GM23338 (cell line): ENCODE measurements around the gene KAT2A. TPM values are rescaled to one million over a fixed set of nuclear protein-coding genes. Genes with fewer than 3 reads are reported as not detected.
A peak's percentile ranks its signal among the peaks of the same experiment; 100 is the strongest.

Source experiments
- ATAC-seq: fragments of 200-7000 bp; cut with Tn5 transposase; 3 replicates; pipeline ENCODE4 v1.9.1; 2020
- DNase-seq: peaks from one replicate; pipeline ENCODE4 v3.0.0-alpha.2; 2015; ENCODE audit warnings: low spot score
- H2AFZ ChIP-seq: fragments of 200-600 bp; sonication (generic); 2 replicates; pipeline ENCODE4 v1.8.0; 2016; ENCODE audit warnings: antibody characterized with exemption, mild to moderate bottlenecking, moderate library complexity
- H3F3A ChIP-seq: fragments of 200-600 bp; sonication (generic); replicated peaks from 2 replicates; pipeline ENCODE4 v1.8.0; 2017; ENCODE audit warnings: antibody characterized with exemption, mixed run types, low read depth
- H3K27ac ChIP-seq: fragments of 200-600 bp; sonication (generic); 2 replicates; pipeline ENCODE4 v1.6.1; 2016; ENCODE audit warnings: low read depth
- H3K27me3 ChIP-seq: fragments of 200-600 bp; sonication (generic); 2 replicates; pipeline ENCODE4 v1.8.0; 2016; ENCODE audit warnings: mild to moderate bottlenecking, mixed run types, moderate library complexity; ENCODE audit not compliant: insufficient read depth
- H3K36me3 ChIP-seq: fragments of 200-600 bp; sonication (generic); 2 replicates; pipeline ENCODE4 v1.8.0; 2016; ENCODE audit warnings: mild to moderate bottlenecking; ENCODE audit not compliant: insufficient read depth
- H3K4me1 ChIP-seq: fragments of 200-600 bp; sonication (generic); 2 replicates; pipeline ENCODE4 v1.8.0; 2016; ENCODE audit warnings: mild to moderate bottlenecking, moderate library complexity; ENCODE audit not compliant: insufficient read depth
- H3K4me2 ChIP-seq: fragments of 200-600 bp; sonication (generic); 2 replicates; pipeline ENCODE4 v1.7.1; 2017; ENCODE audit warnings: mixed run types
- H3K4me3 ChIP-seq: fragments of 200-600 bp; sonication (generic); 2 replicates; pipeline ENCODE4 v1.6.1; 2016; ENCODE audit warnings: mixed run types
- H3K79me2 ChIP-seq: fragments of 200-600 bp; sonication (generic); replicated peaks from 2 replicates; pipeline ENCODE4 v1.8.0; 2017; ENCODE audit warnings: mild to moderate bottlenecking; ENCODE audit not compliant: insufficient read depth
- H3K9me2 ChIP-seq: fragments of 200-600 bp; sonication (generic); 2 replicates; pipeline ENCODE4 v1.8.0; 2017; ENCODE audit not compliant: insufficient read depth
- H4K20me1 ChIP-seq: fragments of 200-600 bp; sonication (generic); replicated peaks from 2 replicates; pipeline ENCODE4 v1.8.0; 2017; ENCODE audit warnings: mild to moderate bottlenecking; ENCODE audit not compliant: insufficient read depth
- H3K27ac Mint-ChIP-seq: 2 replicates; pipeline ENCODE4 v1.8.0; 2020; ENCODE audit warnings: inconsistent platforms, mild to moderate bottlenecking, moderate library complexity, mixed read lengths
- H3K27me3 Mint-ChIP-seq: 3 replicates; pipeline ENCODE4 v1.8.0; 2022; ENCODE audit warnings: low read depth, mild to moderate bottlenecking, moderate library complexity, mixed read lengths, inconsistent platforms; ENCODE audit not compliant: insufficient read depth, poor library complexity
- H3K36me3 Mint-ChIP-seq: 3 replicates; pipeline ENCODE4 v1.8.0; 2021; ENCODE audit warnings: low read depth, mild to moderate bottlenecking, inconsistent platforms, moderate library complexity, mixed read lengths
- H3K4me1 Mint-ChIP-seq: 3 replicates; pipeline ENCODE4 v1.8.0; 2020; ENCODE audit warnings: mild to moderate bottlenecking, inconsistent platforms, mixed read lengths
- H3K4me3 Mint-ChIP-seq: 3 replicates; pipeline ENCODE4 v1.8.0; 2021; ENCODE audit warnings: moderate library complexity, mild to moderate bottlenecking, inconsistent platforms, mixed read lengths
- H3K9me3 Mint-ChIP-seq: 3 replicates; pipeline ENCODE4 v1.8.0; 2020; ENCODE audit warnings: moderate library complexity, mild to moderate bottlenecking, inconsistent platforms, mixed read lengths
- CREB1 ChIP-seq: fragments of 250-450 bp; sonication (Bioruptor Pico); IDR thresholded peaks from 2 replicates; pipeline ENCODE4 v1.5.0; 2020; ENCODE audit warnings: low read depth, mild to moderate bottlenecking, moderate library complexity
- JUNB ChIP-seq: IDR thresholded peaks from one replicate; pipeline ENCODE4 v1.6.1; 2016; ENCODE audit warnings: antibody characterized with exemption; ENCODE audit not compliant: unreplicated experiment
- NANOG ChIP-seq: IDR thresholded peaks from 2 replicates; pipeline ENCODE4 v1.6.1; 2016; ENCODE audit warnings: antibody characterized with exemption, borderline replicate concordance
- POLR2AphosphoS5 ChIP-seq: IDR thresholded peaks from 2 replicates; pipeline ENCODE4 v1.6.1; 2016; ENCODE audit warnings: antibody characterized with exemption, low read depth
- STAT1 ChIP-seq: IDR thresholded peaks from one replicate; pipeline ENCODE4 v1.6.1; 2016; ENCODE audit warnings: antibody characterized with exemption; ENCODE audit not compliant: unreplicated experiment
- ZNF331 ChIP-seq: fragments of 250-450 bp; sonication (Bioruptor Pico); IDR thresholded peaks from 2 replicates; pipeline ENCODE4 v1.5.0; 2020; ENCODE audit warnings: low read depth, mild to moderate bottlenecking, moderate library complexity
- polyA plus RNA-seq: library from polyadenylated mRNA; unstranded; fragments of >200 nt; fragmentation: Nextera tagmentation; extraction: Ambion mirVana; gene quantifications from 2 replicates; pipeline ENCODE4 v1.2.1, GENCODE V29; 2016
- total RNA-seq: library from RNA; depleted of rRNA; stranded (reverse); fragments of >200 nt; shearing (Covaris generic); gene quantifications from 2 replicates; pipeline ENCODE4 v1.2.3, GENCODE V29; 2014
- TF ChIP-seq, protein P1 (sequence below): fragments of 250-450 bp; sonication (Bioruptor Pico); IDR thresholded peaks from 2 replicates; pipeline ENCODE4 v1.5.0; 2020; ENCODE audit warnings: mild to moderate bottlenecking, moderate library complexity
- TF ChIP-seq, protein P2 (sequence below): IDR thresholded peaks from 2 replicates; pipeline ENCODE4 v1.6.1; 2016; ENCODE audit warnings: antibody characterized with exemption
- TF ChIP-seq, protein P3 (sequence below): IDR thresholded peaks from one replicate; pipeline ENCODE4 v1.6.1; 2018; ENCODE audit warnings: antibody characterized with exemption; ENCODE audit not compliant: unreplicated experiment
- TF ChIP-seq, protein P4 (sequence below), 2 experiments: fragments of 200-600 bp in 1 of 2; sonication (generic) in 1 of 2; conservative IDR thresholded peaks; 2 replicates each; pipeline versions ENCODE4 v1.5.1 to v1.6.1; 2016 to 2017; ENCODE audit warnings: antibody characterized with exemption in 2 of 2, low read depth in 2 of 2, mild to moderate bottlenecking in 2 of 2, moderate library complexity in 1 of 2

KAT2A gene
- total and polyA plus RNA-seq, 2 experiments from 2014 or later = 13.9 to 25.2 TPM

DNA sequence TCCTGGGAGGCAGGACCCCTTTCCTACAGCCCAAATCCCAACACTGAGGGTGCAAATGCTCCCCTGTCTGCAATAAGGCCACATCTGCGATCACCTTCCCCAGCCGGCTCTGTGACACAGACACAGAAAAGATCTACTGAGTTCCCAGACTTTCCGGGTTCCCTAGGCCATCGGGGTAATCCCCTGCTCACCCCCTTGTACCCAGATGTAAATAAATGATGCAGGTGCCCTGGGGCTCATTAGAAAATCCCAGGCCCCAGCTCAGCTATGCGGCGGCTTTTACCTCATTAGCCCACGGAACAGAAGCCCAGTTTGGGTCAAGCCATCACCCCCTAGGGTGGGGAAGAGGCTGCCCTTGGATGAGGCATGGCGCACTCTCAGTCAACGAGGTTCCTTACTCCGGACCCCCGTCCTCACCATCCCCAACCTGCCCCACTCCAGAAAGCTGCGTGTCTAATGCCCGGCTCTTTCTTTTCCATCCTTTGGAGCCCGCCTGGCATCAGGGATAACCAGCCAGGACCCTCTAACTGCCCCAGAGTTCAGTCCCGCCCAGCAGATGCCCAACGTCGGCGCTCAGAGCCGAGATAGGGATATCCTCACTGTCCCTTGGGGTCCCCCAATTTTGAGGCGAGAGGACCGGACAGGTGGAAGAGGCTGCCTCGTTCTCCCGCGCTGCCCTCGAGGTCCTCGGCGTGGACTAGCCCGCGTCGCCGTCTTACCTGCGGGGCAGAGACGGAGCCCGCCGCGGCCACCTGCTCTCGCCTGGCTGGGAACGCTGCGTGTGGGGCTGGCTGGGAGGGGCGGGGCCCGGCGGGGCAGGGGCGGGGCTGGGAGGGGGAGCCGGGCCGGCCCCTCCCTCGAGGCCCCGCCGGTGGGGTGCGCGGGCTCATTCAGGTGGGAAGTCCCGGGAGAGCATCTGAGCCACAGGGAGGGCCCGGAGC is 23.2 kb downstream of the KAT2A start, which contains the start of gene ZNF385C (continued):
- TF ChIP-seq, protein P1, sequence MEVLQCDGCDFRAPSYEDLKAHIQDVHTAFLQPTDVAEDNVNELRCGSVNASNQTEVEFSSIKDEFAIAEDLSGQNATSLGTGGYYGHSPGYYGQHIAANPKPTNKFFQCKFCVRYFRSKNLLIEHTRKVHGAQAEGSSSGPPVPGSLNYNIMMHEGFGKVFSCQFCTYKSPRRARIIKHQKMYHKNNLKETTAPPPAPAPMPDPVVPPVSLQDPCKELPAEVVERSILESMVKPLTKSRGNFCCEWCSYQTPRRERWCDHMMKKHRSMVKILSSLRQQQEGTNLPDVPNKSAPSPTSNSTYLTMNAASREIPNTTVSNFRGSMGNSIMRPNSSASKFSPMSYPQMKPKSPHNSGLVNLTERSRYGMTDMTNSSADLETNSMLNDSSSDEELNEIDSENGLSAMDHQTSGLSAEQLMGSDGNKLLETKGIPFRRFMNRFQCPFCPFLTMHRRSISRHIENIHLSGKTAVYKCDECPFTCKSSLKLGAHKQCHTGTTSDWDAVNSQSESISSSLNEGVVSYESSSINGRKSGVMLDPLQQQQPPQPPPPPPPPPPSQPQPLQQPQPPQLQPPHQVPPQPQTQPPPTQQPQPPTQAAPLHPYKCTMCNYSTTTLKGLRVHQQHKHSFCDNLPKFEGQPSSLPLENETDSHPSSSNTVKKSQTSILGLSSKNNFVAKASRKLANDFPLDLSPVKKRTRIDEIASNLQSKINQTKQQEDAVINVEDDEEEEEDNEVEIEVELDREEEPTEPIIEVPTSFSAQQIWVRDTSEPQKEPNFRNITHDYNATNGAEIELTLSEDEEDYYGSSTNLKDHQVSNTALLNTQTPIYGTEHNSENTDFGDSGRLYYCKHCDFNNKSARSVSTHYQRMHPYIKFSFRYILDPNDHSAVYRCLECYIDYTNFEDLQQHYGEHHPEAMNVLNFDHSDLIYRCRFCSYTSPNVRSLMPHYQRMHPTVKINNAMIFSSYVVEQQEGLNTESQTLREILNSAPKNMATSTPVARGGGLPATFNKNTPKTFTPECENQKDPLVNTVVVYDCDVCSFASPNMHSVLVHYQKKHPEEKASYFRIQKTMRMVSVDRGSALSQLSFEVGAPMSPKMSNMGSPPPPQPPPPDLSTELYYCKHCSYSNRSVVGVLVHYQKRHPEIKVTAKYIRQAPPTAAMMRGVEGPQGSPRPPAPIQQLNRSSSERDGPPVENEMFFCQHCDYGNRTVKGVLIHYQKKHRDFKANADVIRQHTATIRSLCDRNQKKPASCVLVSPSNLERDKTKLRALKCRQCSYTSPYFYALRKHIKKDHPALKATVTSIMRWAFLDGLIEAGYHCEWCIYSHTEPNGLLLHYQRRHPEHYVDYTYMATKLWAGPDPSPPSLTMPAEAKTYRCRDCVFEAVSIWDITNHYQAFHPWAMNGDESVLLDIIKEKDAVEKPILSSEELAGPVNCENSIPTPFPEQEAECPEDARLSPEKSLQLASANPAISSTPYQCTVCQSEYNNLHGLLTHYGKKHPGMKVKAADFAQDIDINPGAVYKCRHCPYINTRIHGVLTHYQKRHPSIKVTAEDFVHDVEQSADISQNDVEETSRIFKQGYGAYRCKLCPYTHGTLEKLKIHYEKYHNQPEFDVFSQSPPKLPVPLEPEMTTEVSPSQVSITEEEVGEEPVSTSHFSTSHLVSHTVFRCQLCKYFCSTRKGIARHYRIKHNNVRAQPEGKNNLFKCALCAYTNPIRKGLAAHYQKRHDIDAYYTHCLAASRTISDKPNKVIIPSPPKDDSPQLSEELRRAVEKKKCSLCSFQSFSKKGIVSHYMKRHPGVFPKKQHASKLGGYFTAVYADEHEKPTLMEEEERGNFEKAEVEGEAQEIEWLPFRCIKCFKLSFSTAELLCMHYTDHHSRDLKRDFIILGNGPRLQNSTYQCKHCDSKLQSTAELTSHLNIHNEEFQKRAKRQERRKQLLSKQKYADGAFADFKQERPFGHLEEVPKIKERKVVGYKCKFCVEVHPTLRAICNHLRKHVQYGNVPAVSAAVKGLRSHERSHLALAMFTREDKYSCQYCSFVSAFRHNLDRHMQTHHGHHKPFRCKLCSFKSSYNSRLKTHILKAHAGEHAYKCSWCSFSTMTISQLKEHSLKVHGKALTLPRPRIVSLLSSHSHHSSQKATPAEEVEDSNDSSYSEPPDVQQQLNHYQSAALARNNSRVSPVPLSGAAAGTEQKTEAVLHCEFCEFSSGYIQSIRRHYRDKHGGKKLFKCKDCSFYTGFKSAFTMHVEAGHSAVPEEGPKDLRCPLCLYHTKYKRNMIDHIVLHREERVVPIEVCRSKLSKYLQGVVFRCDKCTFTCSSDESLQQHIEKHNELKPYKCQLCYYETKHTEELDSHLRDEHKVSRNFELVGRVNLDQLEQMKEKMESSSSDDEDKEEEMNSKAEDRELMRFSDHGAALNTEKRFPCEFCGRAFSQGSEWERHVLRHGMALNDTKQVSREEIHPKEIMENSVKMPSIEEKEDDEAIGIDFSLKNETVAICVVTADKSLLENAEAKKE (CRISPR knock-in tag) = no peak

DNA sequence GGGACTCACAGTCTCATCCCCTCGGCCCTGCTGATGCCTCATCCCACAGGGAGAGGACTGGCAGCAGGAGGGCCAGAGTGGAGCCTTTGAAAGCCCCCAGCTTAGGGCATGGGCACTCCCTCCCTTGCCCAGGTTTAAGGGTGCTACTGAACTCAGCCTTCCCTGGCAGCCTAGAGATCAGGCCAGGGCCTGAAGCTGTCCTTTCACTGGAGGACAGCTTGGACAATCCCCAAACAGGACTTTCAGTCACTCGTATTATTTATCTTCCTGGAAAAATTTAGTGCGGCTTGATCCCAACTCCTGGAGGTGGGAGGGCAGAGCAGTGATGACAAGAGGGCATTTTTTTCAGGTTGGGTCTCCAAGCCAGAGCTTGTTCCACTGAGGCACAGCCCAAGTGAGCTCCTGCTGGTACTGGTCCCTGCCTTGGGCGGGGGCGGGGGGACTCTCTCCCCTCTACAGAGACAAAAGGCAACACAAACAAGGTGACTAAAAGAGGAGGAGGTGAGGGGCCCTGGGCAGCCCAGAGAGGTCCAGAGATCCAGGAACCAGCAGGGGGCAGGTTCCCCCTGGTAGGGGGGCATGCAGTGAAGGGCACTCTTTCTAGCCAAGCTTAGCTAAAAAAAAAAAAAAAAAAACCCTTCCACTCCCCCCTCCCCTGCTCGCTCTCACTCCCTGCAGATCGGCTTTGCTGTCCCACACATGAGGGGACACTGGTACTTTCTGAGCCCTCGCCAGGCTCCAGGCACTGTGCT is 24.6 kb downstream of the KAT2A start:
- no peak overlapping the region for H3K27ac ChIP-seq
- peak overlapping the region; percentile 1; the same call in 1 of the 3 replicates for H3K4me3 Mint-ChIP-seq
- H3K4me3 ChIP-seq = no peak overlapping the region
- H4K20me1 ChIP-seq = no peaks in the 10 kb centered on the region
- H3K9me3 Mint-ChIP-seq = no peaks in the 10 kb centered on the region; the same call in 2 of the 3 replicates
- H3K4me1 Mint-ChIP-seq = peaks cover 26% of the 10 kb centered on the region
- no peaks in the 10 kb centered on the region; the same call in 2 of the 3 replicates for H3K36me3 Mint-ChIP-seq
- no peak for ATAC-seq
- H3K36me3 ChIP-seq = no peaks in the 10 kb centered on the region
- H3K4me2 ChIP-seq = no peak overlapping the region
- H3K4me1 ChIP-seq = peaks cover 9% of the 10 kb centered on the region; the same call in 1 of the 2 replicates
- H3K79me2 ChIP-seq = no peaks in the 10 kb centered on the region
- H3F3A ChIP-seq = no peaks in the 10 kb centered on the region
- peaks cover 26% of the 10 kb centered on the region for H3K27me3 Mint-ChIP-seq
- H3K27me3 ChIP-seq = peaks cover 34% of the 10 kb centered on the region
- H3K27ac Mint-ChIP-seq = no peak overlapping the region
- H2AFZ ChIP-seq = no peak overlapping the region
- DNase-seq = no peak
- H3K9me2 ChIP-seq = no peaks in the 10 kb centered on the region
- TF ChIP-seq NANOG = no peak
- no peak for TF ChIP-seq JUNB
- no peak for TF ChIP-seq ZNF331
- TF ChIP-seq STAT1 = no peak
- TF ChIP-seq, protein P2, sequence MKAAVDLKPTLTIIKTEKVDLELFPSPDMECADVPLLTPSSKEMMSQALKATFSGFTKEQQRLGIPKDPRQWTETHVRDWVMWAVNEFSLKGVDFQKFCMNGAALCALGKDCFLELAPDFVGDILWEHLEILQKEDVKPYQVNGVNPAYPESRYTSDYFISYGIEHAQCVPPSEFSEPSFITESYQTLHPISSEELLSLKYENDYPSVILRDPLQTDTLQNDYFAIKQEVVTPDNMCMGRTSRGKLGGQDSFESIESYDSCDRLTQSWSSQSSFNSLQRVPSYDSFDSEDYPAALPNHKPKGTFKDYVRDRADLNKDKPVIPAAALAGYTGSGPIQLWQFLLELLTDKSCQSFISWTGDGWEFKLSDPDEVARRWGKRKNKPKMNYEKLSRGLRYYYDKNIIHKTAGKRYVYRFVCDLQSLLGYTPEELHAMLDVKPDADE = no peak
- TF ChIP-seq, protein P3, sequence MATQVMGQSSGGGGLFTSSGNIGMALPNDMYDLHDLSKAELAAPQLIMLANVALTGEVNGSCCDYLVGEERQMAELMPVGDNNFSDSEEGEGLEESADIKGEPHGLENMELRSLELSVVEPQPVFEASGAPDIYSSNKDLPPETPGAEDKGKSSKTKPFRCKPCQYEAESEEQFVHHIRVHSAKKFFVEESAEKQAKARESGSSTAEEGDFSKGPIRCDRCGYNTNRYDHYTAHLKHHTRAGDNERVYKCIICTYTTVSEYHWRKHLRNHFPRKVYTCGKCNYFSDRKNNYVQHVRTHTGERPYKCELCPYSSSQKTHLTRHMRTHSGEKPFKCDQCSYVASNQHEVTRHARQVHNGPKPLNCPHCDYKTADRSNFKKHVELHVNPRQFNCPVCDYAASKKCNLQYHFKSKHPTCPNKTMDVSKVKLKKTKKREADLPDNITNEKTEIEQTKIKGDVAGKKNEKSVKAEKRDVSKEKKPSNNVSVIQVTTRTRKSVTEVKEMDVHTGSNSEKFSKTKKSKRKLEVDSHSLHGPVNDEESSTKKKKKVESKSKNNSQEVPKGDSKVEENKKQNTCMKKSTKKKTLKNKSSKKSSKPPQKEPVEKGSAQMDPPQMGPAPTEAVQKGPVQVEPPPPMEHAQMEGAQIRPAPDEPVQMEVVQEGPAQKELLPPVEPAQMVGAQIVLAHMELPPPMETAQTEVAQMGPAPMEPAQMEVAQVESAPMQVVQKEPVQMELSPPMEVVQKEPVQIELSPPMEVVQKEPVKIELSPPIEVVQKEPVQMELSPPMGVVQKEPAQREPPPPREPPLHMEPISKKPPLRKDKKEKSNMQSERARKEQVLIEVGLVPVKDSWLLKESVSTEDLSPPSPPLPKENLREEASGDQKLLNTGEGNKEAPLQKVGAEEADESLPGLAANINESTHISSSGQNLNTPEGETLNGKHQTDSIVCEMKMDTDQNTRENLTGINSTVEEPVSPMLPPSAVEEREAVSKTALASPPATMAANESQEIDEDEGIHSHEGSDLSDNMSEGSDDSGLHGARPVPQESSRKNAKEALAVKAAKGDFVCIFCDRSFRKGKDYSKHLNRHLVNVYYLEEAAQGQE = no peak
- TF ChIP-seq POLR2AphosphoS5 = no peak
- TF ChIP-seq CREB1 (CRISPR knock-in tag) = no peak
- TF ChIP-seq, protein P4, sequence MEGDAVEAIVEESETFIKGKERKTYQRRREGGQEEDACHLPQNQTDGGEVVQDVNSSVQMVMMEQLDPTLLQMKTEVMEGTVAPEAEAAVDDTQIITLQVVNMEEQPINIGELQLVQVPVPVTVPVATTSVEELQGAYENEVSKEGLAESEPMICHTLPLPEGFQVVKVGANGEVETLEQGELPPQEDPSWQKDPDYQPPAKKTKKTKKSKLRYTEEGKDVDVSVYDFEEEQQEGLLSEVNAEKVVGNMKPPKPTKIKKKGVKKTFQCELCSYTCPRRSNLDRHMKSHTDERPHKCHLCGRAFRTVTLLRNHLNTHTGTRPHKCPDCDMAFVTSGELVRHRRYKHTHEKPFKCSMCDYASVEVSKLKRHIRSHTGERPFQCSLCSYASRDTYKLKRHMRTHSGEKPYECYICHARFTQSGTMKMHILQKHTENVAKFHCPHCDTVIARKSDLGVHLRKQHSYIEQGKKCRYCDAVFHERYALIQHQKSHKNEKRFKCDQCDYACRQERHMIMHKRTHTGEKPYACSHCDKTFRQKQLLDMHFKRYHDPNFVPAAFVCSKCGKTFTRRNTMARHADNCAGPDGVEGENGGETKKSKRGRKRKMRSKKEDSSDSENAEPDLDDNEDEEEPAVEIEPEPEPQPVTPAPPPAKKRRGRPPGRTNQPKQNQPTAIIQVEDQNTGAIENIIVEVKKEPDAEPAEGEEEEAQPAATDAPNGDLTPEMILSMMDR (conservative IDR thresholded peaks at IDR 0.05; ENCODE audit: low read depth in 2 of 2) = no peak
